CD14-positive monocyte (primary cell): ENCODE measurements around the gene SPATS2. TPM values are rescaled to one million over a fixed set of nuclear protein-coding genes. Genes with fewer than 3 reads are reported as not detected.
"Not testable (repeated sequence)": the region's sequence is repeated elsewhere in the genome, so short reads cannot be mapped to it uniquely, and the experiment has no call there.

Experiments used
- DNase-seq, 3 donors: peaks; one replicate each; pipeline ENCODE4 v3.0.0-alpha.2; 2011 to 2022
- H2AFZ ChIP-seq: 2 replicates; pipeline ENCODE4 v1.6.0; 2012; ENCODE audit warnings: mild to moderate bottlenecking, low read depth, low read length, inconsistent platforms; ENCODE audit not compliant: insufficient read depth, poor library complexity, severe bottlenecking
- H3K27ac ChIP-seq, 2 donors: 1 replicate in 1 of 2; 2 replicates in 1 of 2; pipeline ENCODE4 v1.5.1; 2012 to 2013; ENCODE audit warnings: low read length in 2 of 2, control low read depth in 1 of 2, inconsistent platforms in 1 of 2, low read depth in 1 of 2, mild to moderate bottlenecking in 1 of 2
- H3K27me3 ChIP-seq, 2 donors: one replicate each; pipeline versions ENCODE4 v1.6.0 to v1.6.1; 2011 to 2013; ENCODE audit warnings: low read length in 2 of 2; ENCODE audit not compliant: control insufficient read depth in 2 of 2, insufficient read depth in 2 of 2
- H3K36me3 ChIP-seq, 2 donors: replicated peaks in 1 of 2; 1 replicate in 1 of 2; 2 replicates in 1 of 2; pipeline versions ENCODE4 v1.5.1 to v1.6.1; 2012 to 2013; ENCODE audit warnings: low read length in 2 of 2, control low read depth in 1 of 2, inconsistent platforms in 1 of 2, mild to moderate bottlenecking in 1 of 2; ENCODE audit not compliant: insufficient read depth in 2 of 2, control insufficient read depth in 1 of 2
- H3K4me1 ChIP-seq, 2 donors: 1 replicate in 1 of 2; 2 replicates in 1 of 2; pipeline versions ENCODE4 v1.5.1 to v1.6.1; 2012 to 2013; ENCODE audit warnings: low read length in 2 of 2, control low read depth in 1 of 2, inconsistent platforms in 1 of 2, mild to moderate bottlenecking in 1 of 2, moderate library complexity in 1 of 2; ENCODE audit not compliant: insufficient read depth in 2 of 2, control insufficient read depth in 1 of 2
- H3K4me2 ChIP-seq: replicated peaks from 2 replicates; pipeline ENCODE3; 2012; ENCODE audit warnings: low read length, moderate library complexity, mild to moderate bottlenecking; ENCODE audit not compliant: poor library complexity, severe bottlenecking; ENCODE audit errors: extremely low read depth
- H3K4me3 ChIP-seq, 3 experiments: fragments of 200-600 bp in 1 of 3; sonication (generic) in 1 of 3; replicated peaks in 1 of 3; 1 replicate in 2 of 3; 2 replicates in 1 of 3; pipeline ENCODE4 v1.5.1; 2011 to 2013; ENCODE audit warnings: low read length in 3 of 3, mild to moderate bottlenecking in 3 of 3, control low read depth in 2 of 3, low read depth in 2 of 3, inconsistent platforms in 1 of 3, moderate library complexity in 1 of 3
- H3K79me2 ChIP-seq: 2 replicates; pipeline ENCODE4 v1.6.0; 2012; ENCODE audit warnings: mild to moderate bottlenecking, control low read depth, inconsistent platforms, low read length, moderate library complexity; ENCODE audit not compliant: insufficient read depth
- H3K9ac ChIP-seq: 2 replicates; pipeline ENCODE4 v1.6.0; 2017; ENCODE audit warnings: low read length, mild to moderate bottlenecking; ENCODE audit not compliant: insufficient read depth, poor library complexity, severe bottlenecking
- H3K9me3 ChIP-seq, 2 donors: replicated peaks in 1 of 2; 1 replicate in 1 of 2; 2 replicates in 1 of 2; pipeline versions ENCODE4 v1.5.1 to v1.6.1; 2012 to 2013; ENCODE audit warnings: low read length in 2 of 2, control low read depth in 1 of 2; ENCODE audit not compliant: control insufficient read depth in 1 of 2, insufficient read depth in 1 of 2
- H4K20me1 ChIP-seq: 2 replicates; pipeline ENCODE4 v1.6.0; 2012; ENCODE audit warnings: mild to moderate bottlenecking, low read length, control low read depth, moderate library complexity; ENCODE audit not compliant: insufficient read depth
- H3K27ac Mint-ChIP-seq, 7 donors: one replicate each; pipeline ENCODE4 v1.8.0; 2020; ENCODE audit warnings: mild to moderate bottlenecking in 7 of 7, mixed read lengths in 7 of 7, moderate library complexity in 6 of 7, inconsistent platforms in 2 of 7
- H3K27me3 Mint-ChIP-seq, 3 donors: one replicate each; pipeline ENCODE4 v1.8.0; 2021 to 2022; ENCODE audit warnings: low read depth in 3 of 3, mild to moderate bottlenecking in 3 of 3, mixed read lengths in 3 of 3, moderate library complexity in 3 of 3, inconsistent platforms in 1 of 3
- H3K36me3 Mint-ChIP-seq, 2 donors: one replicate each; pipeline ENCODE4 v1.8.0; 2020; ENCODE audit warnings: mixed read lengths in 2 of 2, inconsistent platforms in 1 of 2, mild to moderate bottlenecking in 1 of 2
- H3K4me1 Mint-ChIP-seq: one replicate; pipeline ENCODE4 v1.8.0; 2020; ENCODE audit warnings: mild to moderate bottlenecking, mixed read lengths
- H3K4me3 Mint-ChIP-seq, 2 donors: one replicate each; pipeline ENCODE4 v1.8.0; 2020; ENCODE audit warnings: mild to moderate bottlenecking in 2 of 2, mixed read lengths in 2 of 2, moderate library complexity in 1 of 2
- H3K9me3 Mint-ChIP-seq, 7 donors: one replicate each; pipeline ENCODE4 v1.8.0; 2020 to 2022; ENCODE audit warnings: mixed read lengths in 7 of 7, mild to moderate bottlenecking in 6 of 7, moderate library complexity in 6 of 7, inconsistent platforms in 2 of 7
- WGBS: methylation state at CpG from one replicate; pipeline ENCODE4 v1.1.5; 2013; ENCODE audit warnings: missing lambda C conversion rate; ENCODE audit not compliant: insufficient coverage; 5-methylcytosine and 5-hydroxymethylcytosine counted together
- intact Hi-C, 2 donors: fragments of 100-400 bp; cut with micrococcal nuclease; formaldehyde crosslinking; loops; one replicate each; pipeline versions ENCODE4 v1.15.0 to v1.15.1; 2023
- polyA plus RNA-seq, 3 donors: library from polyadenylated mRNA; depleted of rRNA in 1 of 3; unstranded in 2 of 3; stranded (reverse) in 1 of 3; fragments of 300-500 nt in 2 of 3; fragments of >200 nt in 1 of 3; fragmentation: Illumina TruSeq in 2 of 3; gene quantifications; 1 replicate in 2 of 3; 2 replicates in 1 of 3; pipeline ENCODE4 v1.2.3, GENCODE V29; 2012 to 2021
- TF ChIP-seq, protein P1 (sequence below): fragments of 200-600 bp; IDR thresholded peaks from one replicate; pipeline ENCODE4 v1.8.0; 2022; ENCODE audit warnings: antibody characterized with exemption, mild to moderate bottlenecking

Gene SPATS2
- polyA plus RNA-seq, 3 donors = 1.1 to 3.2 (median 1.8) TPM

DNA sequence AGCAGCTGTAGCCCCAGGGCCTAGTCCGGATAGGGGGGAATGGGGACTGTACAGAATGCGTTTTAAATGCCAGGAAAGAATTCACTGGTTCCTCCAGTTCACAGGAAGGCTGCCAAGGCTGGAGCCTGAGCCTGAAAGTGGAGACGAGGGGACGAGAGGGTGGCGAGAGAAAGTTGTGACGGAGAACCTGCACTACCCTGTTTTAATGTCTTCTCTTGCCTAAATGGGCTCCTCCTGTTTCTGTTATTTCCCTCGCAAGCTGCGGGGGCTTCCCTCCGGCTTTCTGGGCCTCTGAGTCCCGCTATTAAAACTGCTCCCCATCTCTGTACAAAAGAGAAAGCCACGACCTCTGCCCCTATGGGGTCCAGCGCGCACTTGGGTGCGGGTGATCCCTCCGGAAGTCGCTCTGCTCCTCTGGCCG, 34.8 kb upstream of the SPATS2 start:
- H3K4me1 ChIP-seq = peaks cover 11 to 19% of the 10 kb centered on the region in 2 donors
- peaks cover 49 to 56% of the 10 kb centered on the region in 2 donors for H3K36me3 Mint-ChIP-seq
- no peak overlapping the region for H2AFZ ChIP-seq
- H3K9me3 Mint-ChIP-seq = peaks cover 0 to 17% (median 11%) of the 10 kb centered on the region in 7 donors
- H3K4me2 ChIP-seq = peak overlapping the region; percentile 54
- intact Hi-C loops = no loop called here
- no peak overlapping the region for H3K27ac ChIP-seq
- peaks cover 0 to 12% of the 10 kb centered on the region in 2 donors for H3K9me3 ChIP-seq
- TF ChIP-seq, protein P1, sequence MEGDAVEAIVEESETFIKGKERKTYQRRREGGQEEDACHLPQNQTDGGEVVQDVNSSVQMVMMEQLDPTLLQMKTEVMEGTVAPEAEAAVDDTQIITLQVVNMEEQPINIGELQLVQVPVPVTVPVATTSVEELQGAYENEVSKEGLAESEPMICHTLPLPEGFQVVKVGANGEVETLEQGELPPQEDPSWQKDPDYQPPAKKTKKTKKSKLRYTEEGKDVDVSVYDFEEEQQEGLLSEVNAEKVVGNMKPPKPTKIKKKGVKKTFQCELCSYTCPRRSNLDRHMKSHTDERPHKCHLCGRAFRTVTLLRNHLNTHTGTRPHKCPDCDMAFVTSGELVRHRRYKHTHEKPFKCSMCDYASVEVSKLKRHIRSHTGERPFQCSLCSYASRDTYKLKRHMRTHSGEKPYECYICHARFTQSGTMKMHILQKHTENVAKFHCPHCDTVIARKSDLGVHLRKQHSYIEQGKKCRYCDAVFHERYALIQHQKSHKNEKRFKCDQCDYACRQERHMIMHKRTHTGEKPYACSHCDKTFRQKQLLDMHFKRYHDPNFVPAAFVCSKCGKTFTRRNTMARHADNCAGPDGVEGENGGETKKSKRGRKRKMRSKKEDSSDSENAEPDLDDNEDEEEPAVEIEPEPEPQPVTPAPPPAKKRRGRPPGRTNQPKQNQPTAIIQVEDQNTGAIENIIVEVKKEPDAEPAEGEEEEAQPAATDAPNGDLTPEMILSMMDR = no peak
- no peak for DNase-seq
- H3K27ac Mint-ChIP-seq = no peak overlapping the region
- WGBS = 88% methylated on average over 11 of the region's 17 CpGs
- H3K27me3 ChIP-seq = peaks cover 48 to 55% of the 10 kb centered on the region in 2 donors
- no peak overlapping the region for H3K9ac ChIP-seq
- H3K4me3 Mint-ChIP-seq = peak overlapping the region in 1 of 2 donors; percentile 81
- peaks cover 28% of the 10 kb centered on the region for H3K4me1 Mint-ChIP-seq
- H3K4me3 ChIP-seq = no peak overlapping the region
- H3K79me2 ChIP-seq = no peaks in the 10 kb centered on the region
- no peaks in the 10 kb centered on the region for H4K20me1 ChIP-seq
- peaks cover 55 to 69% (median 59%) of the 10 kb centered on the region in 3 donors for H3K27me3 Mint-ChIP-seq
- H3K36me3 ChIP-seq = peaks cover 16 to 38% of the 10 kb centered on the region in 2 donors

DNA sequence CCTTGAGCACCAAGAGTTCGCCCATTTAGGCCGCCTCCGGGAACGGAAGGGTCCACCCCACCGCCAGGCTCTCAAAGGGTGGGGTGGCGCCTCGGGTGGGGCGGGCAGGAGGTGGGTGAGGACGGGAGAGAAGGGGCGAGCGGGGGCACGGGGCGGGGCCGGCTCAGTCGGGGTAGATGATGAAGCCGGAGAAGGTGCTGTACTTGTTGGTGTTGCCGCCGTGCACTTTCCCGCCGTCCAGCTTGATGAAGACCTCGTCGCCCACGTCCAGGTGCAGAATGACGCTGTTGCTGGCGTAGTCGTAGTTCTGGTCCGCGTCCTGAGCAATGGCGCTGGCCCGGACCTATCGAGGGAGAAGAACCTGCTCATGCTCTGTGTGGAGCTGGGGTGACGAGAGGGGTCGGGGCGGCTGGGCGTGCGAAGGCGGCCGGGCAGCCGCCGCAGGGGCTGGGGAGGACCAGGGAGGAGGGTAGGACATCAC, 34.3 kb upstream of the SPATS2 start:
- peaks cover 60 to 73% (median 61%) of the 10 kb centered on the region in 3 donors for H3K27me3 Mint-ChIP-seq
- H3K4me2 ChIP-seq = peak overlapping the region; percentile 54
- peak overlapping the region in 1 of 7 donors; percentile 12 for H3K27ac Mint-ChIP-seq

DNA sequence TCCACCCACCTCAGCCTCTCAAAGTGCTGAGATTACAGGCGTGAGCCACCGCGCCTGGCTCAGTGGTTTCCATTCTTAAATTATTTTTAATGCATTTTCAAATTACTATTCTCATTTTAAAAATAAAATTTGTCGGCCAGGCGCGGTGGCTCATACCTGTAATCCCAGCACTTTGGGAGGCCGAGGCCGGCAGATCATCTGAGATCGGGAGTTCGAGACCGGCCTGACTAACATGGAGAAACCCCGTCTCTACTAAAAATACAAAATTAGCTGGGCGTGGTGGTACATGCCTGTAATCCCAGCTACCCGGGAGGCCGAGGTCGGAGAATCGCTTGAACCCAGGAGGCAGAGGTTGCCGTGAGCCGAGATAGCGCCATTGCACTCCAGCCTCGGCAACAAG, 33.5 kb upstream of the SPATS2 start:
- Mint-ChIP-seq H3K9me3 (peaks cover 0 to 21% (median 11%) of the 10 kb centered on the region in 7 donors), H3K27me3 (peaks cover 69 to 82% (median 70%) of the 10 kb centered on the region in 3 donors), H3K4me3 (peak overlapping the region in 1 of 2 donors; percentile 84), H3K36me3 (peaks cover 43 to 44% of the 10 kb centered on the region in 2 donors), H3K4me1 (peaks cover 34% of the 10 kb centered on the region)
- H2AFZ ChIP-seq, H4K20me1 ChIP-seq, H3K4me3 ChIP-seq, intact Hi-C loops, H3K4me2 ChIP-seq, H3K27ac ChIP-seq, DNase-seq, H3K79me2 ChIP-seq, H3K9ac ChIP-seq, H3K27ac Mint-ChIP-seq: not testable (repeated sequence)
- Histone ChIP-seq H3K27me3 (peaks cover 61 to 68% of the 10 kb centered on the region in 2 donors), H3K9me3 (peaks cover 0 to 17% of the 10 kb centered on the region in 2 donors), H3K4me1 (peaks cover 11 to 22% of the 10 kb centered on the region in 2 donors), H3K36me3 (peaks cover 15 to 29% of the 10 kb centered on the region in 2 donors)
- 24% methylated on average over 5 of the region's 21 CpGs for WGBS

More for the DNA sequence above, 34.3 kb upstream of the SPATS2 start:
- Histone ChIP-seq H3K27ac (no peak overlapping the region), H3K9me3 (peaks cover 0 to 17% of the 10 kb centered on the region in 2 donors), H3K36me3 (peaks cover 15 to 33% of the 10 kb centered on the region in 2 donors), H3K9ac (no peak overlapping the region), H2AFZ (peak overlapping the region; percentile 50), H3K79me2 (no peaks in the 10 kb centered on the region), H4K20me1 (no peaks in the 10 kb centered on the region), H3K4me3 (no peak overlapping the region), H3K4me1 (peaks cover 11 to 22% of the 10 kb centered on the region in 2 donors), H3K27me3 (peaks cover 53 to 60% of the 10 kb centered on the region in 2 donors)
- WGBS = 16% methylated on average over 38 of the region's 40 CpGs
- TF ChIP-seq, protein P1 = no peak
- Mint-ChIP-seq H3K9me3 (peaks cover 0 to 21% (median 11%) of the 10 kb centered on the region in 7 donors), H3K36me3 (peaks cover 47 to 51% of the 10 kb centered on the region in 2 donors), H3K4me1 (peaks cover 33% of the 10 kb centered on the region), H3K4me3 (peak overlapping the region; percentile 63 to 84)
- no peak for DNase-seq
- intact Hi-C loops = no loop called here
